T1000 (cell line): ENCODE measurements around the gene DDX60.
"Not testable (repeated sequence)": the region's sequence is repeated elsewhere in the genome, so short reads cannot be mapped to it uniquely, and the experiment has no call there.

Experiments used
- DNase-seq: peaks from one replicate; lab custom pipeline; 2025; ENCODE audit warnings: mixed read lengths; lab: John Stamatoyannopoulos, UW

DDX60 gene

GRCh38 chr4:168303430-168303829, 15.1 kb downstream of the DDX60 start:
- not testable (repeated sequence) for DNase-seq

- no peak for DNase-seq
Measured at GRCh38 chr4:168293386-168293975, 25.1 kb downstream of the DDX60 start.

GRCh38 chr4:168291242-168291641, 27.3 kb downstream of the DDX60 start:
- no peak for DNase-seq

GRCh38 chr4:168285850-168286249, 32.7 kb downstream of the DDX60 start:
- not testable (repeated sequence) for DNase-seq

GRCh38 chr4:168279556-168279955, 39.0 kb downstream of the DDX60 start:
- DNase-seq: no peak

GRCh38 chr4:168275836-168276235, 42.7 kb downstream of the DDX60 start:
- no peak for DNase-seq

- no peak for DNase-seq
Measured at GRCh38 chr4:168274871-168275270, 43.7 kb downstream of the DDX60 start.

GRCh38 chr4:168273838-168274237, 44.7 kb downstream of the DDX60 start:
- no peak for DNase-seq

GRCh38 chr4:168272488-168272887, 46.1 kb downstream of the DDX60 start:
- DNase-seq: no peak

- DNase-seq: no peak
Measured at GRCh38 chr4:168269896-168270295, 48.7 kb downstream of the DDX60 start.

GRCh38 chr4:168265327-168265726, 53.2 kb downstream of the DDX60 start:
- DNase-seq: no peak

GRCh38 chr4:168264903-168265302, 53.6 kb downstream of the DDX60 start:
- no peak for DNase-seq

GRCh38 chr4:168263039-168263438, 55.5 kb downstream of the DDX60 start:
- DNase-seq: no peak

GRCh38 chr4:168259096-168259495, 59.5 kb downstream of the DDX60 start:
- DNase-seq: no peak

- DNase-seq: no peak
Measured at GRCh38 chr4:168257768-168258167, 60.8 kb downstream of the DDX60 start.

GRCh38 chr4:168248176-168248710, 70.3 kb downstream of the DDX60 start:
- no peak for DNase-seq

GRCh38 chr4:168247603-168248002, 70.9 kb downstream of the DDX60 start:
- no peak for DNase-seq

GRCh38 chr4:168241953-168242352, 76.6 kb downstream of the DDX60 start:
- DNase-seq: no peak

GRCh38 chr4:168240821-168241220, 77.7 kb downstream of the DDX60 start:
- DNase-seq: no peak

- no peak for DNase-seq
Measured at GRCh38 chr4:168221301-168221700, 97.3 kb downstream of the DDX60 start.

- no peak for DNase-seq
Measured at GRCh38 chr4:168220893-168221292, 97.7 kb downstream of the DDX60 start.

GRCh38 chr4:168218645-168219044, 99.9 kb downstream of the DDX60 start:
- DNase-seq: no peak

GRCh38 chr4:168213511-168213910, 105.0 kb downstream of the DDX60 start:
- not testable (repeated sequence) for DNase-seq

- DNase-seq: no peak
Measured at GRCh38 chr4:168212656-168213055, 105.9 kb downstream of the DDX60 start.
